ENCODE measurements around the gene AMZ2.
A peak's percentile ranks its signal among the peaks of the same experiment; 100 is the strongest.
"Not testable (repeated sequence)": the region's sequence is repeated elsewhere in the genome, so short reads cannot be mapped to it uniquely, and the experiment has no call there.

The AMZ2 gene

DNA sequence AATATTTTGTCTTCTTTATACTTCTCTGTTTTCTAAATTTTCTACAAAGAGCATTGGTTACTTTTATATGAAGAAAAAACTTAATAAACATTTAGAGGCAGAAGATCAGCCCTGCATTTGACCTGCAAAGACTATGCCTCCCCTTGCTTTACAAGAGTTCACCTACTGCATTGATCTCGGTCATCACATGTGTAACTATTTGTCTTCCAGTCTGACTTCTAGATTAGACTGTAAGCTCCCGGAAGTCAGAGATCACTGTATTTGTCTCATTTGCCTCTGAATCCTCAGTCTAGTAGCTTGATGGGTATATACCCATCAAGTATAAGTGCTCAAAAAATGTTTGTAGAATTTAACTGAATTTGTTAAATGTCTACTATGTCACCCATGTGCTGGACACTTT lies 27.7 kb upstream of the AMZ2 start:
- not testable (repeated sequence) for DNase-seq (ENCODE audit: low read depth)

DNA sequence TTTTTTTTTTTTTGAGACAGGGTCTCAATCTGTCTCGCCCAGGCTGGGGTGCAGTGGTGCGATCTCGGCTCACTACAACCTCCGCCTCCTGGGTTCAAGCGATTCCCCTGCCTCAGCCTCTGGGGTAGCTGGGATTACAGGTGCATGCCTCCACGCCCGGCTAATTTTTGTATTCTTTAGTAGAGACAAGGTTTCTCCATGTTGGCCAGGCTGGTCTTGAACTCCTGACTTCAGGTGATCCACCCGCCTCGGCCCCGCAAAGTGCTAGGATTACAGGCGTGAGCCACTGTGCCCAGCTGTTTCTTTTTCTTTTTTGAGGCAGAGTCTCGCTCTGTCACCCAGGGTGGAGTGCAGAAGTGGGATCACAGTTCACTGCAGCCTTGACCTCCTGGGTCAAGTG lies 27.1 kb upstream of the AMZ2 start:
- not testable (repeated sequence) for DNase-seq (ENCODE audit: low read depth)

DNA sequence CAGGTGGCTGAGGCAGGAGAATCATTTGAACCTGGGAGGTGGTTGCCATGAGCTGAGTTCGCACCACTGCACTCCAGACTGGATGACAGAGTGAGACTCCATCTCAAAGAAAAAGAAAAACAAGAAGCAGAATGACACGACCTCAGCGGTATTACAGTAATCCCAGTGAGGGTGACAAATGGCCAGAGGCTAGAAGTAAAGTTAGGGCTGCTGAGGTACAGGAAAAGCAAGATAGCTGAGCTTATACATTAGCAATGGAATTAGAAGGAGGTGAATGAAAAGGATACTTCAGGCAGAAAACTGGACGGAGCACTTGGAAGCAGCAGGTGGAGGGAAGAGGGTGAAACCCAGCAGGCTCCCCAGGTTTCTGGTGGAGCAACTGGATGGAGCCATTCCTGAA lies 26.1 kb upstream of the AMZ2 start:
- DNase-seq (ENCODE audit: low read depth) = no peak

DNA sequence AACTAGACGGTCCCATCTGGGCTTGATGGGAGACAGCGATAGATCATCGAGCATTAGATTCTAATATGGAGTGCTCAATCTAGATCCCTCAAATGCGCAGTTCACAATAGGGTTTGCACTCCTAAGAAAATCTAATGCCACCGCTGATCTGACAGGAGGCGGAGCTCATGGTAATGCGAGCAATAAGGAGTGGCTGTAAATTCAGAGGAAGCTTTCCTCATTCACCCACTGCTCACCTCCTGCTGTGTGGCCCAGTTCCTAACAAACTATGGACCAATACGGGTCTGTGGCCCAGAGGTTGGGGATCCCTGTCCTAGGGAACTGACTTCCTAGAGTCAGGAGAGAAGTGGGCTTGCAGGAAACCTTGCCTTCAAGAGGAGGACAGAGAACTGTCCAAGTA lies 25.2 kb upstream of the AMZ2 start:
- no peak for DNase-seq (ENCODE audit: low read depth)

DNA sequence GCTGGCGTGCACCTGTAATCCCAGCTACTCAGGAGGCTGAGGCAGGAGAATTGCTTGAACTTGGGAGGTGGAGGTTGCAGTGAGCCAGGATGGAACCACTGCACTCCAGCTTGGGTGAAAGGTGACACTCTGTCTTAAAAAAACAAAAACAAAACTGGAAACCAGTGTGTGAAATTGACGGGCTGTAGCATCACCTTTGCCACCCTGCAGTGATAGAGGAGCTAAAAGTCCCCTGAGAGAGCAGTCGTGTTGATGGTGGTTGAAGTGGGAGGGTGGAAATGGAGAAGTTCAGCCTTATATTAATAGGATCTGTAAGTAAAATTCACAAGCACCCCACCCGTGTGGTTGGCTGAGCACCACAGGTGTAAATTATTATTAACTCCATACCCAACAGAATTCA lies 22.8 kb upstream of the AMZ2 start:
- not testable (repeated sequence) for DNase-seq (ENCODE audit: low read depth)

DNA sequence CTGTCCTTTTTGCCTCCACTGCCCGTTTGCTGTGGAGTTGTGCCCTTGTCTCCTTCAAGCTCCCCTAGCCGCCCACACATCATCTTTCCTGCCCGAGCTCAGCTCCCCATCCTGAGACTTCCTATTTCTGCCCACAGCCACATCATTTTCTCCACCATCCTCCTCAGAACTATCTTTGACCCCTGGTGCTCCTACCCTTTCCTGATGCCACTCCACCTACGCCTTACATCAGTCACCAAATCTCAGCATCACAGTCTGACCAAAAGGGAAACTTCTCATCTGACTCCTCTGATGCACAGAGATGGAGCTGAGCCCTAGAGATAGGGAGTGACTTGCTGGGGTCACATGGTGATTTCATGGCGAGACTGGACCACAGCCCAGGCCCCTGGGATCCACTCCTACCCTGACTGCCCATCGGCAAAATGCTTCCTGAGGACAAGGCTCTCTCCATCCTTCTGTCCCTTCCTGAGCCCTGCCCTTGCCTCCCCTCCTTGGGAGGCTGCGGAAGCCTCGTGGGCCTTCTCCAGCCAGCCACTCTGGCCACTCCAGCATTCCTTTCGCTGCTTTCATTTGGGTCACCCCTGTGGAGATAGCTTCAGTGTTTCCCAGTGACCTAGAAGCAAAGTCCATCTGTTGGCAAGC lies 19.7 kb upstream of the AMZ2 start:
- not testable (repeated sequence) for DNase-seq (ENCODE audit: low read depth)

DNA sequence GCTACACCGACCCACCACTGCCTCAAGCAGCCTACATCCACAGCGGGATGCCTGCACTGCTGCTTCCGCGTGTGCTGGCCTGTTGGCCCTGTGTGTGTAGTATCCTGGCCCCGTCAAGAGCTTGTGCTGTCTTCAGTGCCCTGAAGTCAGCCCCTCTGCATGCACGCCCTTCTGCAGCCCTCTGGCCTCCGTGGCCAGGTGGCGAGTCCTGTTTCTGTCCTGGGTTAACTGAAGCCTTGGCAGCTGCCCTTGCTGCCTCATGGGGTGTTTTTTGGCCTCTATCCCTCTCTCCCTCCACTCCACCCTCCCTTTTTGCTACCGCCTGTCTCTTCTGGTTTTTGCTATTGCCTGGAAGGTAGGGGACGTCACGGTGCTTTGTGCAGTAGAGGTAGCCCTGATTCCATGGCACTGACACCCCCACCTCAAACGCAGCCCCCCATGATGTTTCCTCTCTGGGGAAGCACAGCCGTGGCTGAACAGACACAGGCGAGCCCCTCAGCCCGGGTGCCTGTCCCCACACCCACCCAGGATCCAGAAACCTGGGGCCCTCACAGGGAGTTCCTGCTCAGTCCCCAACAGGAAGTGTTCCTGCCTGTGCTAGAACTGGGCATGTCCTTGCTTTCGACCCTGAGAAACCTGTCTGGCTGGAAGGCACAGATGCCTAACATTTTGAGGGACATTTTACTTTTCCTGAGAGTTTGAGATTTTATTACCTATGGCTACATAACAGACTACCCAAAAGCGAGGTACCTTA lies 18.8 kb upstream of the AMZ2 start:
- DNase-seq (ENCODE audit: low read depth) = no peak

DNA sequence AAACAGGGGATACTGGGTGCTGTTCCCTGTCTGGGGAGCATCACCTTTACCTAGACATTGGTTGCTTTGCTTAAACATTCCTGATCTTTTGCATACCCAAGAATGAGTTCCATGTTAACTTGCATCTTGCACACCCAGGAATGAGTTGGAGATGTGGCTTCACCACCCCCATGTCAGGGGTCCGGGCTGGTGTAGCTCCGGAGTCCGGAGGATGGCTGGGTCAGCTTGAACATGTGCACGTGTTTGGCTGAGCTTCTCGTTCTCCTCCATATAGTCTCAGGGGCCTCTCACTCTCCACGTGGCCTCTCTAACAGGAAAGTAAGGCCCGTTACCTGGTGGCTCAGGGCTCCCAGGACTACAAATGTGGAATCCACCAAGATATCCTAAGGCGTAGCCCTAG lies 18.2 kb upstream of the AMZ2 start:
- DNase-seq (ENCODE audit: low read depth) = no peak

DNA sequence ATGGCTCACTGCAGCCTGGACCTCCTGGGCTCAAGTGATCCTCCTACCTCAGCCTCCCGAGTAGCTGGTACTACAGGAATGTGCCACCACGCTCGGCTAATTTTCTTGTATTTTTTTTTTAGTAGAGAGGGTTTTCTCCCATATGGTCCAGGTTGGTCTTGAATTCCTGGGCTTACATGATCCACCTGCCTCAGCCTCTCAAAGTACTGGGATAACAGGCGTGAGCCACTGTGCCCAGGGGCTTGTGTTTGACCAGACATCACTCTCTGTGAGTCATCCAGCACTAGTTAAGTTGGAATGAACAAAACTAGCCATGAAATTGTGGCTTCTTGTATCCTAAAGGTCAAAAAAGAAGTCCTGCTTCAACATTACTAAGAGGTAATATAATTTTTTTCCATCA lies 16.7 kb upstream of the AMZ2 start:
- not testable (repeated sequence) for DNase-seq (ENCODE audit: low read depth)

DNA sequence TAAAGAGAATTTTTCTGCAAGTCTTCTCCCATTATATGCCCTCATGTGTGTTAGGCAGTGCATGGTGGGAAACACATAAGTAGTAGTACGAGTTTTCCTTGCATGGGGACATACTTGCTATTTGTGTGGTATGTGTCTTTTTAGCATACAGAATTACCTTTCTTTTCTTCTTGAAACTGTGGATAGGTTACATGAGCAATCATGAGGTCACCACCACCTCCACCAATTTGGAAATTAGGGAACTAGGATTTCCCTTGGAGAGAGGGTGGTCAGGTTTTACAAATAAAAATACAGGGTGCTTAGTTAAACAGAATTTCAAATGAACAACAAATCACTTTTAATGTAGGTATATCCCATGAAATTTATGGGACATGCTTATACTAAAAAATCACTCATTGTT lies 16.3 kb upstream of the AMZ2 start:
- DNase-seq (ENCODE audit: low read depth) = no peak

DNA sequence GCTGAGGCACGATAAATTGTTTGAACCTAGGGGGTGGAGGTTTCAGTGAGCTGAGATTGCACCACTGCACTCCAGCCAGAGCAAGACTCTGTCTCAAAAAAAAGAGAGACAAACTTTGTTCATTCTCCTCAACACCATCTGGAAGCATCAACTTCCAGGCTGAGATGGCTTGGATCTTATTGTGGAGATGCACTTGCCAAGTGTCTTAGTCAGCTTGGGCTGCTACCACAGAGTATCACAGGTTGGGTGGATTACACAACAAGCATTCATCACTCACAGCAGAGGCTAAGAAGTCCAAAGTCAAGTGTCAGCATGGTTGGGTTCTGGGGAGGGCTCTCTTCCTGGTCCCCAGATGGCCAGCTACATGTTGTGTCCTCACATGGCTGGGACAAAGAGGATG lies 15.1 kb upstream of the AMZ2 start:
- not testable (repeated sequence) for DNase-seq (ENCODE audit: low read depth)

DNA sequence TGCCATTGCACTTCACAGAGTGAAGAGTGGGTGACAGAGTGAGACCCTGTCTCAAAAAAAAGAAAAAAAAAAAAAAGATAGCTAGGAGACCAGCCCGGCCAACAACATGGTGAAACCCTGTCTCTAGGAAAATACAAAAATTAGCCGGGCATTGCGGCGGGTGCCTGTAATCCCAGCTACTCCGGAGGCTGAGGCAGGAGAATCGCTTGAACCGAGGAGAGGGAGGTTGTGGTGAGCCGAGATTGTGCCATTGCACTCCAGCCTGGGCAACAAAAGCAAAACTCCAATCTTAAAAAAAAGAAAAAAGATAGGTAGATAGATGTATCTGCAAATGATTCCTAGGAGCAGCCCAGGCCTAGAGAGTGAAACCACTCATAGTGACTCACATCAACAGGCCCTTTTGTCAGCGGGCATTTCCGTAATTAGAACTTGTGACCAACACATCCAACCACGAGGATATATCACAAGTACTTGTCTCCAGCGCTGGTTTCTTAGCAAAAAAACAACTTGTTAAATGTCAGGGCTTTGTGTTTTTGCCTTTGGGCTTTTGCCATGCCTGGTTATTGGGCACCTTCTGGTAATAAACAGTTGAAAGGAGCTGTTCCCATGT lies 13.0 kb upstream of the AMZ2 start:
- DNase-seq (ENCODE audit: low read depth) = peak; percentile 64

DNA sequence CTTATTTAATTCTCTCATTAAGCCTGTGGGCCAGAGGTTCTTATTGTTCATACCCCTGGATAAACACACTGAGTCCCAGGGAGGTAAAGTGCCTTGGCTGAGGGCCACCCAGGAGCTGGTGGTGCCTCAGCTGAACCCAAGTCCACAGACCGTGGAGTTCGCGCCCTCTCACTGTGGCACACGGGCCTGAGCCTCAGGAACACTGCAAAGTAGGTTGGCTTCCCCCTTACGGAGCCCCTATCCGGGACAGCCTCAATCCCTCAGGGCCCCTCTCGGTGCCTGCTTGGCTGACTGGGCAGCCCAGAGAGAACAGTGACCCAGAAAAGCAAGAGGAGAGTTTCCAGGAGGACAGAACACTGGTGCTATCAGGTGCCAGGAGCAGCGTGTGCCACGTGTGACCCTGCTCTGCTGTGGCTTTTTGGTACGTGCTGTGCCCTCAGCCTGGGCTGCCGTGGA lies 12.5 kb upstream of the AMZ2 start:
- not testable (repeated sequence) for DNase-seq (ENCODE audit: low read depth)

DNA sequence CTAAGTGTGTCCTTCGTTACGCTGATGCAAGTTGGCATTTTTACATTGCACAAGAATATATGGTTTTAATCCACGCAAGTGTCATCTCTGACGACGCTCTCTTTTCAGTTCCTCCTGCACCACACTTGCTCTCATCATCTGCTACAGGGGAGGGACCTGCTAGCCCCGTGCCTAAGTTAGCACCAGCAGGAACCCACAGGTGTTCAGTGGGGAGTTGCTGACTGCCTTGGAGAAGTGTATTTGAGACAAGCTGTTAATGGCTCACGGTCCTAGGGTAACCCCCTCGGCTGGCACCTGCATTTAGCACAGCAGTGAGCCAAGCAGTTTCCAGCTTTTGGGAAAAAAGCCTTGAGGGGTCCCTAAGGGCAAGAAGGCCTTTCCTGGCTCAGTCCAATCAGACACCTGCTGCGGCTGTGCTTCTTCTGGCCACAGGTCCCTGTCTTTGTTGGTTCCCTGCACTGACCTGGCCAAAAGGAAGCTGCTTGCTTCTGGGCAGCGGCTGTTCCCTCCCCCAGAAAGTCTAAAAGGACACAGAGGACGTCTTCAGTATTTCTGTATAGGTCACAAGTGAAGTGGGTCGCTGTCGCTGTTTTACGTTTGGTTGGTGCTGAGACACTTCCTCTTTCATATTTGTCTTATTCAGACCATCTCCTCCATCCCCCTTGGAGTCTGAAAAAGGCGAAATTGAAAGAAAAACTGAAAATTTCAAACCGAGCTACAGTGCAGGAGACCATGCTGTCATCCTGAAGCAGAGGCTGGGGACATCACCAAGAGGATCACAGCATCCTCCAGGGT lies 10.3 kb upstream of the AMZ2 start:
- DNase-seq (ENCODE audit: low read depth) = peak; percentile 60

DNA sequence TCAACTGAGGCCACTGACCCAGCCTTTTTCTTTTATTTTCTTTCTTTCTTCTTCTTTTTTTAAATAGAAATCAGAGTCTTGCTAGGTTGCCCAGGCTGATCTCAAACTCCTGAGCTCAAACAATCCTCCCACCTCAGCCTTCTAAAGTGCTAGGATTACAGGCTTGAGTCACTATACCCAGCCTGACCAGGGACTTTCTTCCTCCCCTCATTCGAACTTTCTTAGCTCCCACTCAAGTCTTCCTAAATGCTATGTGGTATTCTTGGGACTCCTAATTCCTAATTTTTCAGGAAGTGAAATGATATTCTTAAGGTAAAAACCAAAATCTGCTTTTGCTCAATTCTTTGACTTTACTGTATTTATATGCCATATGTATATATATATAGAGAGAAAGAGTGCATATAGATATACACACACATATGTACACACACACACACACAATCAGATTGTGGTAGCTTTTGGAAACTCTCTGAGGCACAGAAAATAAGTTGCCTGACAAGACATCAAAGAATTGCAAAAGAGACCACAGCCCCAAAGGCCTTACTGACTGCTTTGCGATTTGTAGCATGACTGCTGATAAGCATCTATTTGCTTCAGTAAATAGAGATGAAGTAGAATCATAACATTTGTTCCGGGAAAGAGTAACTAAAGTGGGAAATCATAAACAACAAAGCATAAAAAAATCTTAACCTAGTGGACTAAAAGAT lies 9.5 kb upstream of the AMZ2 start:
- DNase-seq (ENCODE audit: low read depth) = peak; percentile 46

DNA sequence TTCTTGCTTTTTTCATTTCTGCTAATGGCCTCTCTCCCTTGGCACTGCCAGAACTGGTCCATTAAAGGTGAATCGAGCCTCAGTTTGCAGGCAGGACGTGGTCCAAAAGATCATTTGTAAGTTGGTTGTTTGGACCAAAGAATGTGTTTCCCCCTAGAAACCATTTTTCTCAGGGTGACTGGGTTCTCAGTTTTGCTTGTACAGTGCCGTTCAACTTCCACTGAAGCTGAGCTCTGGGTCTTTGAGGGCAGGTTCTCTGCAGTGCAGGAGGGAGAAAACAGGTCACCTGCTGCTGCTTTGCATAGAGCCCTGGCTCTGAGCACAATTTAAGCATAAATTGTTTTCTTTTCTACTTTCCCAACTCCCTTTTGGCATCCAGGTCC lies 9.0 kb upstream of the AMZ2 start:
- DNase-seq (ENCODE audit: low read depth) = no peak

DNA sequence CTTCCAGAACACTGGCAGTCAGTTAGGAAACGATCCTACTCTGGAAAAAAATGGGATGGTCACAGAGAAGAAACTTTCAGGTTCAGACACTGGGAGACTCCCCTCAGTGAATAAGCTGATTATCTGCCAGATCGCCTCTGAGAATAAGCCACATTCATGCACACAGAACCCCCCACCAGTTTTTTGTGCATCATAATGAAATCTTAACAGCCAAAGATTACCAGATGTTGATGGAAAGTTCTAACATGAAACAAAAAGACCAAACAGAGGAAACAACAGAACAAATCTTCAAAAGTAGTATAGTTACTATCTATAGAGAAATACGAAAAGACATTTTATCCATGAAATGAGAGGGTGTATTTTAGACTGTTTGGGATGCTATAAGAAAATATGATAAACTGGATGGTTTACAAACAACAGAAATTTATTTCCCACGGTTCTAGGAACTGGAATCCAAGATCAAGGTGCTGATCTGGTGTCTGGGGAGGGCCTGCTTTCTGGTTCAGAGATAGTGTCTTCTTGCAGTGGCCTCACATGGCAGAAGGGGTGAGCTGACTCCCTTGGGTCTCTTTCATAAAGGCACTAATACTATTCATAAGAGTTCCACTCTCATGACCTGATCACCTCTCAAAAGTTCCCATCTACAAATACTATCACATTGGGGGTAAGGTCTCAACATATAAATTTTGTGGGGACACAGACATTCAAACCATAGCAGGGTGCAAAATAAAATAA lies 8.0 kb upstream of the AMZ2 start:
- DNase-seq (ENCODE audit: low read depth) = no peak

DNA sequence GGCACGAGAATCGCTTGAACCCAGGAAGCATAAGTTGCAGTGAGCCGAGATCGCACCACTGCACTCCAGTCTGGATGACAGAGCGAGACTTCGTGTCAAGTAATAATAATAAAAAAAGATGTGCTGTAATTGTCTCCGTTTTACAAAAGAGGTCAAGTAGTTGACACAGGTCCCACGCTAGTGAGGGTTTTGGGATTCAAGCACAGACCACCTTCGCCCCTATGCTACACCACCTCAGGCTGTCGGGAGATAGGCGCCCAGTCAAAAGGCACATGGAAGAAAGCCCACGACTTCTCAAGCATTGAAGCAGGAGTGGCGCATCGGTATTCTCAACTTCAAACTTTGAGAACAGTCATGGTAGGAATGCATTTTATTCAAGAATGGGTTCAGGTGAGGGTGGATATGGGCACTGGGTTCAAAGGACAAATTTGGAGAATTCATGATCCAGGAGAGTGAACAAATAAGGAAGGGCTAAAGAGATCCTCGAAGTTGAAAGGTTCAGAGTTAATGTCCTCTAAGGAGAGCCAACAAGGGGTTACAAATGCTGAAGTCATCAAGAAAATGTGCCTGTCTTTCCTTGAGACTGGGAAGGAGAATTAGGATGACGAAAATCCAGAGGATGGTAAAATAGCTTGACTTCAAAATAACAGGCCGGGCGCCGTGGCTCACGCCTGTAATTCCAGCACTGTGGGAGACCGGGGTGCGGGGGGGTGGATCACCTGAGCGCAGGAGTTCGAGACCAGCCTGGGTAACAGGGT lies 1.4 kb upstream of the AMZ2 start:
- no peak for DNase-seq (ENCODE audit: low read depth)

DNA sequence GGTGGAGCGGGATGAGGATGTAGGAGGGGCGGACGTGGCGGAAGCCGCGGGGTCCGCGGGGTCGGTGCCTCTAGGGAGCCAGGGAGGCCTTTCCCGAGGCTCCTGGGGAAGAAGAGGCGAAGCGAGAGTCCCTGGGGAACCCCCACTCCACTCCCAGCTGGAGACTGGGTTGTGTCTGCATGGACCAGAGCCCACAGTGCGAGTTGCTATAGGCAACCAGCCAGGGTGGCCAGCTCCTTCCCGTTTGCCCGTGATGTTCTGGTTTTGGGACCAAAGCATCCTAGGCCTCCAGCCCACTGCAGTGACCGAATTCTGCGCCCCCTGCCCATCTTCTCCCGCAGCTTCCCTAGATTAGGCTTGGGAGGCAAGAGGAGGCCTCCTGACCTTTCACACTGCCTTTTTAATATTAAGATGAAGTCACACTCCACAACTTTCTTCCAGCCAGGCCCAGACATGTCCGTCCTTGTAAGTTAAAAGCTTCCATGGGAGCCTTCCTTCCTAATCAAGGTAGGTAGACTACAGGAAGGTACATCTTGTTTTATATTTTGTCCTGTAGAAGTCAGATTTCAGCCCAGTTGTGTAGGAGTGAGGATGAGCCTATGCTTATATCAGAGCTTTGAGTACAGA lies 469 bp downstream of the AMZ2 start:
- DNase-seq (ENCODE audit: low read depth) = no peak

DNA sequence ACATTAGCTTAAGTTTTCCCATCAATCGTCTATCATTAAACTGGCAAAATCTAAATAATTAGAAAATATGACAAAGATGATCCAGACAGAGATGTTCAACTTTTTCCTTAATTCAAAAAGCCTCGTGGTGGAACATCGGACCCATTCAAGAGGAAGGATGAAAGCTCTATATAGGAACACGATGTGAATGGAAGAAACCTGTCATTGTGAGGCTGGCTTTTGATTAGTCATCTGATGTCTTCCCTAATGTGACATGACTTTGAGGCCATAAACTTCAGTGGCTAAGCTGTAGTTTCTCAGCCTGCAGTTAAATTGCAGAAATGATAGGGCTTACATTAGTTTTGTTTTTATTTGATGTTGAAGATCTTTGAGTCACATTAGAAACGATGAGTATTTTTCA lies 1.0 kb downstream of the AMZ2 start:
- DNase-seq (ENCODE audit: low read depth) = no peak

Data from T-helper 22 cell (primary cell).